HCT116 (cell line): ENCODE measurements around the gene MROH8. TPM values are rescaled to one million over a fixed set of nuclear protein-coding genes. Genes with fewer than 3 reads are reported as not detected.

ENCODE experiments used
- ATAC-seq: fragments of 200-7000 bp; cut with Tn5 transposase; 2 replicates; pipeline ENCODE4 v1.9.1; 2020; ENCODE audit warnings: mild to moderate bottlenecking, moderate library complexity
- BruUV-seq: library from RNA; stranded (reverse); fragments of 400-500 nt; replicated peaks from 2 replicates; lab custom pipeline; 2021; lab: Mats Ljungman, UMichigan
- CTCF ChIA-PET: fragments of 300-600 bp; sonication (Branson Sonifier 250); formaldehyde crosslinking; loops from one replicate; lab custom pipeline; 2021; ENCODE audit warnings: antibody characterized with exemption; lab: Charles Lee
- POLR2A ChIA-PET: fragments of 300-600, 350-600 bp; sonication (Branson Sonifier 250); formaldehyde crosslinking; loops from one replicate; lab custom pipeline; 2021; ENCODE audit warnings: antibody characterized with exemption; lab: Charles Lee
- RAD21 ChIA-PET, 2 experiments: fragments of 300-600 bp; sonication (Branson Sonifier 250); formaldehyde crosslinking; loops; one replicate each; lab custom pipeline; 2023; ENCODE audit warnings: low total read pairs in 2 of 2; ENCODE audit not compliant: uncharacterized antibody in 2 of 2, unreplicated experiment in 2 of 2, low non-redundant PET in 1 of 2; lab: Charles Lee
- DNase-seq: peaks from one replicate; pipeline ENCODE4 v3.0.0-alpha.2; 2010; ENCODE audit warnings: low read depth, low spot score
- H2AFZ ChIP-seq: fragments of 200-600 bp; shearing (Covaris generic), sonication (generic); 2 replicates; pipeline ENCODE4 v1.6.1; 2017; ENCODE audit warnings: low read depth, mixed run types, mixed read lengths, antibody characterized with exemption, low read length; ENCODE audit not compliant: poor library complexity, severe bottlenecking
- H3K27ac ChIP-seq: 2 replicates; pipeline ENCODE4 v1.5.1; 2012; ENCODE audit warnings: low read depth, low read length
- H3K27me3 ChIP-seq: fragments of 200-600 bp; sonication (generic); 2 replicates; pipeline ENCODE4 v1.6.1; 2016; ENCODE audit warnings: mixed run types, low read length, mixed read lengths; ENCODE audit not compliant: insufficient read depth
- H3K36me3 ChIP-seq, 2 experiments: fragments of 200-500 bp in 1 of 2; fragments of 200-600 bp in 1 of 2; sonication (Bioruptor generic) in 1 of 2; sonication (generic) in 1 of 2; 2 replicates each; pipeline versions ENCODE4 v1.5.1 to v1.6.1; 2014 to 2016; ENCODE audit warnings: low read length in 2 of 2, inconsistent platforms in 1 of 2, mixed read lengths in 1 of 2, mixed run types in 1 of 2; ENCODE audit not compliant: insufficient read depth in 2 of 2, control insufficient read depth in 1 of 2
- H3K4me1 ChIP-seq, 2 experiments: fragments of 200-600 bp in 1 of 2; sonication (generic) in 1 of 2; 2 replicates each; pipeline versions ENCODE4 v1.5.1 to v1.6.1; 2012 to 2017; ENCODE audit warnings: low read length in 2 of 2, inconsistent platforms in 1 of 2, mild to moderate bottlenecking in 1 of 2, mixed read lengths in 1 of 2, mixed run types in 1 of 2, moderate library complexity in 1 of 2; ENCODE audit not compliant: insufficient read depth in 2 of 2, control insufficient read depth in 1 of 2
- H3K4me2 ChIP-seq: fragments of 200-600 bp; sonication (generic); 2 replicates; pipeline ENCODE4 v1.6.1; 2017; ENCODE audit warnings: mixed run types, low read length, mixed read lengths
- H3K4me3 ChIP-seq, 2 experiments: fragments of 200-600 bp in 1 of 2; sonication (generic) in 1 of 2; replicated peaks in 1 of 2; 2 replicates each; pipeline ENCODE4 v1.5.1; 2011 to 2016; ENCODE audit warnings: low read length in 2 of 2, control low read depth in 1 of 2, low read depth in 1 of 2, mild to moderate bottlenecking in 1 of 2, mixed read lengths in 1 of 2, mixed run types in 1 of 2
- H3K79me2 ChIP-seq: fragments of 200-600 bp; sonication (generic); 2 replicates; pipeline ENCODE4 v1.6.1; 2017; ENCODE audit warnings: mild to moderate bottlenecking, mixed run types, low read length, moderate library complexity, mixed read lengths; ENCODE audit not compliant: insufficient read depth
- H3K9ac ChIP-seq: fragments of 200-600 bp; sonication (generic); 2 replicates; pipeline ENCODE4 v1.6.1; 2016; ENCODE audit warnings: low read length, mixed read lengths
- H3K9me2 ChIP-seq: fragments of 200-600 bp; sonication (generic), shearing (Covaris generic); 2 replicates; pipeline ENCODE4 v1.6.1; 2017; ENCODE audit warnings: mixed run types, mild to moderate bottlenecking, moderate library complexity; ENCODE audit not compliant: insufficient read depth
- H3K9me3 ChIP-seq, 2 experiments: fragments of 200-500 bp in 1 of 2; fragments of 200-600 bp in 1 of 2; sonication (Bioruptor generic) in 1 of 2; sonication (generic) in 1 of 2; 2 replicates each; pipeline ENCODE4 v1.6.1; 2014 to 2017; ENCODE audit warnings: low read length in 2 of 2, mixed read lengths in 2 of 2, inconsistent platforms in 1 of 2, low read depth in 1 of 2, mild to moderate bottlenecking in 1 of 2, mixed run types in 1 of 2, moderate library complexity in 1 of 2; ENCODE audit not compliant: control insufficient read depth in 1 of 2, insufficient read depth in 1 of 2
- H4K20me1 ChIP-seq: fragments of 200-600 bp; sonication (generic), shearing (Covaris generic); 2 replicates; pipeline ENCODE4 v1.6.1; 2017; ENCODE audit warnings: mixed run types, mild to moderate bottlenecking, moderate library complexity; ENCODE audit not compliant: insufficient read depth
- CBX3 ChIP-seq: IDR thresholded peaks from 2 replicates; pipeline ENCODE4 v1.6.1; 2012; ENCODE audit warnings: low read depth
- CTCF ChIP-seq, 3 experiments: fragments of 200-600 bp in 1 of 3; sonication (generic) in 1 of 3; IDR thresholded peaks in 2 of 3; conservative IDR thresholded peaks in 1 of 3; 2 replicates each; pipeline ENCODE4 v1.5.1; 2012 to 2017; ENCODE audit warnings: low read depth in 2 of 3, low read length in 2 of 3, antibody characterized with exemption in 1 of 3, borderline replicate concordance in 1 of 3, control low read depth in 1 of 3, mild to moderate bottlenecking in 1 of 3, mixed read lengths in 1 of 3, mixed run types in 1 of 3, moderate library complexity in 1 of 3; ENCODE audit not compliant: insufficient read depth in 1 of 3
- EGR1 ChIP-seq: IDR thresholded peaks from 2 replicates; pipeline ENCODE4 v1.6.1; 2012; ENCODE audit warnings: low read depth
- ELF1 ChIP-seq: IDR thresholded peaks from 2 replicates; pipeline ENCODE4 v1.6.1; 2012; ENCODE audit warnings: low read depth, borderline replicate concordance
- EZH2 ChIP-seq: fragments of 200-600 bp; sonication (generic); IDR thresholded peaks from 2 replicates; pipeline ENCODE4 v1.6.1; 2017; ENCODE audit warnings: antibody characterized with exemption, mixed run types
- EZH2phosphoT487 ChIP-seq: fragments of 200-600 bp; IDR thresholded peaks from 2 replicates; pipeline ENCODE4 v1.6.1; 2018; ENCODE audit warnings: antibody characterized with exemption, borderline replicate concordance
- FOSL1 ChIP-seq: IDR thresholded peaks from 2 replicates; pipeline ENCODE4 v1.6.1; 2012; ENCODE audit warnings: low read depth
- POLR2A ChIP-seq: IDR thresholded peaks from 2 replicates; pipeline ENCODE4 v1.7.0; 2011; ENCODE audit warnings: borderline replicate concordance; ENCODE audit not compliant: insufficient read depth, insufficient read length; ENCODE audit errors: extremely low read depth
- POLR2AphosphoS5 ChIP-seq: IDR thresholded peaks from 2 replicates; pipeline ENCODE4 v1.6.1; 2011; ENCODE audit warnings: mild to moderate bottlenecking, low read depth, low read length, moderate library complexity
- RAD21 ChIP-seq: IDR thresholded peaks from 2 replicates; pipeline ENCODE4 v1.6.1; 2012; ENCODE audit warnings: low read depth, mild to moderate bottlenecking
- REST ChIP-seq: IDR thresholded peaks from 2 replicates; pipeline ENCODE4 v1.6.1; 2012; ENCODE audit warnings: low read depth
- SIN3A ChIP-seq: IDR thresholded peaks from 2 replicates; pipeline ENCODE4 v1.6.1; 2012; ENCODE audit warnings: low read depth
- SP1 ChIP-seq: IDR thresholded peaks from 2 replicates; pipeline ENCODE4 v1.6.1; 2012; ENCODE audit warnings: low read depth
- SRF ChIP-seq: IDR thresholded peaks from 2 replicates; pipeline ENCODE4 v1.6.1; 2012; ENCODE audit warnings: low read depth
- TCF7L2 ChIP-seq: IDR thresholded peaks from 2 replicates; pipeline ENCODE4 v1.7.0; 2011; ENCODE audit warnings: borderline replicate concordance, inconsistent platforms; ENCODE audit not compliant: insufficient read depth, insufficient read length; ENCODE audit errors: extremely low read depth
- YY1 ChIP-seq: IDR thresholded peaks from 2 replicates; pipeline ENCODE4 v1.6.1; 2011; ENCODE audit warnings: low read length, low read depth, moderate library complexity, mild to moderate bottlenecking; ENCODE audit not compliant: insufficient replicate concordance; ENCODE audit errors: extremely low read depth
- ZFX ChIP-seq: fragments of 450-650 bp; IDR thresholded peaks from 2 replicates; pipeline ENCODE4 v1.6.1; 2017
- intact Hi-C: fragments of 100-400 bp; cut with micrococcal nuclease; formaldehyde crosslinking; loops from 2 replicates; pipeline ENCODE4 v1.10.0; 2022
- total RNA-seq: library from RNA; stranded (reverse); gene quantifications from one replicate; pipeline ENCODE4 v1.2.1, GENCODE V29; 2021; ENCODE audit not compliant: unreplicated experiment
- TF ChIP-seq, protein P1 (sequence below): IDR thresholded peaks from 2 replicates; pipeline ENCODE4 v1.6.1; 2012
- TF ChIP-seq, protein P2 (sequence below): IDR thresholded peaks from 2 replicates; pipeline ENCODE4 v1.6.1; 2012
- TF ChIP-seq, protein P3 (sequence below): IDR thresholded peaks from 2 replicates; pipeline ENCODE4 v1.6.1; 2011; ENCODE audit warnings: mild to moderate bottlenecking, low read length, moderate library complexity; ENCODE audit not compliant: insufficient replicate concordance; ENCODE audit errors: extremely low read depth

The MROH8 gene
- total RNA-seq, 1 experiment from 2014 or later = 0.79 TPM

DNA sequence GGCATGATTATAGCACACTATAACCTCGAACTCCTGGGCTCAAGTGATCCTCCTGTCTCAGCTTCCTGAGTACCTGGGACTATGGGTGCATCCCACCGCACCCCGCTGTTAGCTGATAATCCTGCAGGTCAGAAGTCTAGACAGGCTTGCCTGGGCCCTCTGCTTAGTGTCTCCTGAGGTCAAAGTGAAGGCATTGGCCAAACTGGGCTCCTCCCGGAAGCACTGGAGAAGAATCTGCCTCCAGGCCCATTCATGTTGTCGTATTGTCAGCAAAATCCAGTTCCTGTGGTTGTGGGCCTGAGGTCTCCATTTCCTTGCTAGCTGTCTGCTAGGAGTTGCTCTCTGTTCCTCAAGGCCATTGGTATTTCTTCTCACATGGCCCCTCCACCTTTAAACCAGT lies 6.3 kb upstream of the MROH8 start:
- Histone ChIP-seq H3K4me3 (no peak overlapping the region), H3K36me3 (peaks cover 37 to 58% of the 10 kb centered on the region in 2 experiments), H3K9ac (no peak overlapping the region), H3K4me1 (peaks cover 0 to under 1% of the 10 kb centered on the region in 2 experiments; a peak in 3 of 4 replicates), H2AFZ (no peak overlapping the region), H3K27ac (no peak overlapping the region), H3K27me3 (no peaks in the 10 kb centered on the region), H3K79me2 (peaks cover 96% of the 10 kb centered on the region), H3K4me2 (no peak overlapping the region), H4K20me1 (peaks cover 19% of the 10 kb centered on the region; the same call in 1 of the 2 replicates), H3K9me2 (no peaks in the 10 kb centered on the region), H3K9me3 (no peaks in the 10 kb centered on the region)
- ChIA-PET POLR2A (no interaction called here), RAD21 (no interaction called here), CTCF (no interaction called here)
- no peak for ATAC-seq
- TF ChIP-seq ZFX (no peak), POLR2AphosphoS5 (no peak), ELF1 (no peak), CTCF (IDR thresholded peaks at IDR 0.05 in 2 of 3, conservative IDR thresholded peaks at IDR 0.05 in 1 of 3; ENCODE audit: borderline replicate concordance in 1 of 3, insufficient read depth in 1 of 3, low read depth in 2 of 3, low read length in 2 of 3) (no peak), REST (no peak), YY1 (no peak), SP1 (no peak), EZH2phosphoT487 (no peak), RAD21 (no peak), FOSL1 (no peak), EGR1 (no peak), POLR2A (no peak), TCF7L2 (no peak), EZH2 (no peak), SIN3A (no peak), SRF (no peak), CBX3 (no peak)
- TF ChIP-seq, protein P1, sequence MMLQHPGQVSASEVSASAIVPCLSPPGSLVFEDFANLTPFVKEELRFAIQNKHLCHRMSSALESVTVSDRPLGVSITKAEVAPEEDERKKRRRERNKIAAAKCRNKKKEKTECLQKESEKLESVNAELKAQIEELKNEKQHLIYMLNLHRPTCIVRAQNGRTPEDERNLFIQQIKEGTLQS = no peak
- TF ChIP-seq, protein P2, sequence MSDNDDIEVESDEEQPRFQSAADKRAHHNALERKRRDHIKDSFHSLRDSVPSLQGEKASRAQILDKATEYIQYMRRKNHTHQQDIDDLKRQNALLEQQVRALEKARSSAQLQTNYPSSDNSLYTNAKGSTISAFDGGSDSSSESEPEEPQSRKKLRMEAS = no peak
- TF ChIP-seq, protein P3, sequence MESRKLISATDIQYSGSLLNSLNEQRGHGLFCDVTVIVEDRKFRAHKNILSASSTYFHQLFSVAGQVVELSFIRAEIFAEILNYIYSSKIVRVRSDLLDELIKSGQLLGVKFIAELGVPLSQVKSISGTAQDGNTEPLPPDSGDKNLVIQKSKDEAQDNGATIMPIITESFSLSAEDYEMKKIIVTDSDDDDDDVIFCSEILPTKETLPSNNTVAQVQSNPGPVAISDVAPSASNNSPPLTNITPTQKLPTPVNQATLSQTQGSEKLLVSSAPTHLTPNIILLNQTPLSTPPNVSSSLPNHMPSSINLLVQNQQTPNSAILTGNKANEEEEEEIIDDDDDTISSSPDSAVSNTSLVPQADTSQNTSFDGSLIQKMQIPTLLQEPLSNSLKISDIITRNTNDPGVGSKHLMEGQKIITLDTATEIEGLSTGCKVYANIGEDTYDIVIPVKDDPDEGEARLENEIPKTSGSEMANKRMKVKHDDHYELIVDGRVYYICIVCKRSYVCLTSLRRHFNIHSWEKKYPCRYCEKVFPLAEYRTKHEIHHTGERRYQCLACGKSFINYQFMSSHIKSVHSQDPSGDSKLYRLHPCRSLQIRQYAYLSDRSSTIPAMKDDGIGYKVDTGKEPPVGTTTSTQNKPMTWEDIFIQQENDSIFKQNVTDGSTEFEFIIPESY = no peak
- BruUV-seq = no TSS peak
- intact Hi-C loops = no loop called here
- DNase-seq = no peak
